Natural killer cell (primary cell): ENCODE data around the gene FOXN4. TPM values are rescaled to one million over a fixed set of nuclear protein-coding genes. Genes with fewer than 3 reads are reported as not detected.

Experiments used
- ATAC-seq, 3 donors: fragments of 150-1000 bp in 2 of 3; fragments of 200-7000 bp in 1 of 3; cut with Tn5 transposase; 1 replicate in 1 of 3; 2 replicates in 2 of 3; pipeline ENCODE4 v1.10.0; 2021; ENCODE audit warnings: mild to moderate bottlenecking in 2 of 3, moderate library complexity in 2 of 3
- DNase-seq, 2 donors: peaks; one replicate each; pipeline versions ENCODE4 v3.0.0 to v3.0.0-alpha.2; 2013 to 2021; ENCODE audit warnings: mixed read lengths in 1 of 2
- H3K27ac ChIP-seq: one replicate; pipeline ENCODE4 v1.5.1; 2013; ENCODE audit warnings: mild to moderate bottlenecking, low read length
- H3K27me3 ChIP-seq: one replicate; pipeline ENCODE4 v1.6.1; 2013; ENCODE audit warnings: low read length; ENCODE audit not compliant: control insufficient read depth, insufficient read depth
- H3K36me3 ChIP-seq: one replicate; pipeline ENCODE4 v1.6.1; 2013; ENCODE audit warnings: low read length; ENCODE audit not compliant: control insufficient read depth, insufficient read depth
- H3K4me1 ChIP-seq: one replicate; pipeline ENCODE4 v1.6.1; 2013; ENCODE audit warnings: low read length; ENCODE audit not compliant: control insufficient read depth, insufficient read depth
- H3K4me3 ChIP-seq: one replicate; pipeline ENCODE4 v1.5.1; 2013; ENCODE audit warnings: low read length
- H3K9me3 ChIP-seq: one replicate; pipeline ENCODE4 v1.6.1; 2013; ENCODE audit warnings: low read length; ENCODE audit not compliant: control insufficient read depth, insufficient read depth
- H3K27ac Mint-ChIP-seq, 2 donors: one replicate each; pipeline ENCODE4 v1.8.0; 2022; ENCODE audit warnings: mild to moderate bottlenecking in 2 of 2, mixed read lengths in 2 of 2, moderate library complexity in 1 of 2
- H3K27me3 Mint-ChIP-seq, 2 donors: one replicate each; pipeline ENCODE4 v1.8.0; 2022; ENCODE audit warnings: low read depth in 2 of 2, mixed read lengths in 2 of 2
- H3K36me3 Mint-ChIP-seq: one replicate; pipeline ENCODE4 v1.8.0; 2022; ENCODE audit warnings: mixed read lengths
- H3K4me1 Mint-ChIP-seq, 2 donors: one replicate each; pipeline ENCODE4 v1.8.0; 2022; ENCODE audit warnings: mixed read lengths in 2 of 2
- H3K4me3 Mint-ChIP-seq: one replicate; pipeline ENCODE4 v1.8.0; 2022; ENCODE audit warnings: mild to moderate bottlenecking, moderate library complexity, mixed read lengths
- H3K9me3 Mint-ChIP-seq, 2 donors: one replicate each; pipeline ENCODE4 v1.8.0; 2022; ENCODE audit warnings: mixed read lengths in 2 of 2
- CTCF ChIP-seq: fragments of 200-600 bp; IDR thresholded peaks from one replicate; pipeline ENCODE4 v1.8.0; 2022; ENCODE audit warnings: antibody characterized with exemption
- WGBS: methylation state at CpG from one replicate; pipeline ENCODE4 v1.1.7; 2013; ENCODE audit warnings: missing lambda C conversion rate; ENCODE audit not compliant: insufficient coverage; 5-methylcytosine and 5-hydroxymethylcytosine counted together
- intact Hi-C: fragments of 100-400 bp; cut with micrococcal nuclease; formaldehyde crosslinking; loops from one replicate; pipeline ENCODE4 v1.14.2; 2022
- total RNA-seq, 4 donors: library from RNA; stranded (reverse); fragments of 120-200 nt in 1 of 4; gene quantifications; one replicate each; pipeline versions ENCODE4 v1.2.3 to v1.2.4, GENCODE V29; 2013 to 2022

The FOXN4 gene
- total RNA-seq, 3 donors from 2014 or later (not counting 1 experiment from before 2014, with no cell fraction given): not detected

- DNase-seq (no peak), ATAC-seq (no peak)
- no peak overlapping the region for H3K27ac Mint-ChIP-seq
- Histone ChIP-seq H3K27ac (no peak overlapping the region), H3K4me3 (no peak overlapping the region), H3K4me1 (no peaks in the 10 kb centered on the region), H3K27me3 (no peaks in the 10 kb centered on the region), H3K36me3 (no peaks in the 10 kb centered on the region), H3K9me3 (no peaks in the 10 kb centered on the region)
- H3K36me3 Mint-ChIP-seq: no peaks in the 10 kb centered on the region
- no peak overlapping the region for H3K4me3 Mint-ChIP-seq
- intact Hi-C loops: no loop called here
- H3K27me3 Mint-ChIP-seq: no peaks in the 10 kb centered on the region
- H3K9me3 Mint-ChIP-seq: no peaks in the 10 kb centered on the region
- no peak for TF ChIP-seq CTCF
- no peaks in the 10 kb centered on the region for H3K4me1 Mint-ChIP-seq
- 67% methylated on average over 1 of the region's 2 CpGs for WGBS
These were observed 68.7 kb downstream of the FOXN4 start for GRCh38 chr12:109240365-109240764.

- Histone ChIP-seq H3K4me1 (no peaks in the 10 kb centered on the region), H3K27ac (no peak overlapping the region), H3K4me3 (no peak overlapping the region), H3K27me3 (no peaks in the 10 kb centered on the region), H3K36me3 (no peaks in the 10 kb centered on the region), H3K9me3 (no peaks in the 10 kb centered on the region)
- intact Hi-C loops: no loop called here
- WGBS: 94% methylated on average over 11 of the region's 11 CpGs
- Mint-ChIP-seq H3K9me3 (no peaks in the 10 kb centered on the region), H3K36me3 (no peaks in the 10 kb centered on the region), H3K4me3 (no peak overlapping the region), H3K27me3 (no peaks in the 10 kb centered on the region), H3K4me1 (no peaks in the 10 kb centered on the region), H3K27ac (no peak overlapping the region)
- DNase-seq: no peak
- no peak for TF ChIP-seq CTCF
- ATAC-seq: no peak
These were observed 69.4 kb downstream of the FOXN4 start for GRCh38 chr12:109239691-109240090.

GRCh38 chr12:109239179-109239578, 69.9 kb downstream of the FOXN4 start:
- Histone ChIP-seq H3K27ac (no peak overlapping the region), H3K27me3 (no peaks in the 10 kb centered on the region), H3K36me3 (no peaks in the 10 kb centered on the region), H3K4me1 (no peaks in the 10 kb centered on the region), H3K9me3 (no peaks in the 10 kb centered on the region), H3K4me3 (no peak overlapping the region)
- no peak for TF ChIP-seq CTCF
- ATAC-seq (no peak), DNase-seq (no peak)
- 91% methylated on average over 2 of the region's 4 CpGs for WGBS
- Mint-ChIP-seq H3K36me3 (no peaks in the 10 kb centered on the region), H3K9me3 (no peaks in the 10 kb centered on the region), H3K4me3 (no peak overlapping the region), H3K27me3 (no peaks in the 10 kb centered on the region), H3K4me1 (no peaks in the 10 kb centered on the region), H3K27ac (no peak overlapping the region)
- intact Hi-C loops: no loop called here

- Mint-ChIP-seq H3K4me1 (no peaks in the 10 kb centered on the region), H3K27me3 (no peaks in the 10 kb centered on the region), H3K27ac (no peak overlapping the region), H3K9me3 (no peaks in the 10 kb centered on the region), H3K36me3 (no peaks in the 10 kb centered on the region), H3K4me3 (no peak overlapping the region)
- DNase-seq (no peak), ATAC-seq (no peak)
- no peak for TF ChIP-seq CTCF
- H3K27ac ChIP-seq: no peak overlapping the region
- H3K4me3 ChIP-seq: no peak overlapping the region
- WGBS: 94% methylated on average over 6 of the region's 6 CpGs
- H3K9me3 ChIP-seq: no peaks in the 10 kb centered on the region
- H3K36me3 ChIP-seq: no peaks in the 10 kb centered on the region
- intact Hi-C loops: no loop called here
- no peaks in the 10 kb centered on the region for H3K4me1 ChIP-seq
- H3K27me3 ChIP-seq: no peaks in the 10 kb centered on the region
These were observed 72.8 kb downstream of the FOXN4 start for GRCh38 chr12:109236257-109236656.
